Kidney (tissue), 14 donors: Measurements from ENCODE around the gene NCKIPSD. TPM values are rescaled to one million over a fixed set of nuclear protein-coding genes. Genes with fewer than 3 reads are reported as not detected.

Experiments used
- DNase-seq, 5 donors: peaks; one replicate each; pipeline ENCODE4 v3.0.0-alpha.2; 2013 to 2020
- FAIRE-seq: peaks from 2 replicates; lab custom pipeline; 2012; peaks lifted over from hg19 to GRCh38; lab: Jason Lieb, UNC
- H3K27ac ChIP-seq, 2 donors: one replicate each; pipeline ENCODE4 v1.7.0; 2013; ENCODE audit warnings: low read depth in 2 of 2, low read length in 2 of 2, inconsistent platforms in 1 of 2
- H3K27me3 ChIP-seq: one replicate; pipeline ENCODE4 v1.7.1; 2013; ENCODE audit warnings: low read length, inconsistent platforms; ENCODE audit not compliant: control insufficient read depth, insufficient read depth
- H3K36me3 ChIP-seq, 3 donors: one replicate each; pipeline versions ENCODE4 v1.7.0 to v1.7.1; 2013; ENCODE audit warnings: low read length in 3 of 3, control low read depth in 1 of 3, inconsistent platforms in 1 of 3; ENCODE audit not compliant: insufficient read depth in 3 of 3, control insufficient read depth in 2 of 3
- H3K4me1 ChIP-seq, 3 donors: one replicate each; pipeline versions ENCODE4 v1.7.0 to v1.7.1; 2013; ENCODE audit warnings: low read length in 3 of 3, inconsistent platforms in 1 of 3, low read depth in 1 of 3; ENCODE audit not compliant: control insufficient read depth in 2 of 3, insufficient read depth in 2 of 3
- H3K4me3 ChIP-seq, 3 donors: one replicate each; pipeline versions ENCODE4 v1.7.0 to v1.8.1; 2013; ENCODE audit warnings: low read length in 3 of 3, control low read depth in 1 of 3, inconsistent platforms in 1 of 3
- H3K9ac ChIP-seq, 3 donors: one replicate each; pipeline versions ENCODE4 v1.7.0 to v1.7.1; 2013; ENCODE audit warnings: low read length in 3 of 3, control low read depth in 1 of 3, inconsistent platforms in 1 of 3
- H3K9me3 ChIP-seq, 3 donors: one replicate each; pipeline versions ENCODE4 v1.7.0 to v1.7.1; 2013; ENCODE audit warnings: low read length in 3 of 3, control low read depth in 1 of 3, inconsistent platforms in 1 of 3; ENCODE audit not compliant: control insufficient read depth in 2 of 3, insufficient read depth in 1 of 3
- CTCF ChIP-seq: IDR thresholded peaks from 3 replicates; pipeline ENCODE4 v1.5.1; 2012; ENCODE audit warnings: mild to moderate bottlenecking, moderate library complexity, borderline replicate concordance; ENCODE audit not compliant: insufficient read depth; ENCODE audit errors: extremely low read depth
- intact Hi-C: fragments of 100-400 bp; cut with DNase I; formaldehyde crosslinking; loops from one replicate; pipeline ENCODE4 v1.11.1; 2022
- polyA plus RNA-seq: library from polyadenylated mRNA; stranded (reverse); fragments of 350-450 nt; fragmentation: Illumina TruSeq; extraction: RNeasy Lipid Tissue Mini Kit (QIAGEN cat#74804); gene quantifications from one replicate; pipeline ENCODE4 v1.2.3, GENCODE V29; 2014; ENCODE audit warnings: low read depth, low replicate concordance; ENCODE audit not compliant: insufficient read depth
- total RNA-seq: library from RNA; stranded (reverse); fragmentation: NEBNext Ultra II Directional; extraction: Animal tissue kit (Norgen Biotek cat#: 25700); gene quantifications from one replicate; pipeline ENCODE4 v1.2.1, GENCODE V29; 2021
- donor health status: control.
- donor health status: control.
- donor health status: control.
- donor health status: control.
- donor health status: control.
- donor health status: DM: yes; HTN: yes; CAD: no.
- donor health status: Normal renal cell carcinoma (clear cell type).

Gene NCKIPSD
- total and polyA plus RNA-seq, 2 donors from 2014 or later = 24.0 to 31.2 TPM

GRCh38 chr3:48633256-48633655 lies 52.5 kb downstream of the NCKIPSD start:
- TF ChIP-seq CTCF = no peak
- intact Hi-C loops = no loop called here
- FAIRE-seq = no peak
- Histone ChIP-seq H3K4me1 (peaks cover 0 to 21% (median 5%) of the 10 kb centered on the region in 3 donors), H3K27ac (no peak overlapping the region), H3K27me3 (no peaks in the 10 kb centered on the region), H3K4me3 (peak overlapping the region in 1 of 3 donors; percentile 84), H3K36me3 (peaks cover 0 to 38% (median 11%) of the 10 kb centered on the region in 3 donors), H3K9ac (peak overlapping the region in 1 of 3 donors; percentile 12), H3K9me3 (no peaks in the 10 kb centered on the region)
- no peak for DNase-seq

GRCh38 chr3:48631516-48632448 lies 53.9 kb downstream of the NCKIPSD start:
- H3K9ac ChIP-seq = no peak overlapping the region
- no peak overlapping the region for H3K27ac ChIP-seq
- H3K4me3 ChIP-seq = no peak overlapping the region
- no peak for FAIRE-seq
- intact Hi-C loops = no loop called here
- no peaks in the 10 kb centered on the region for H3K27me3 ChIP-seq
- peaks cover 0 to 21% (median 5%) of the 10 kb centered on the region in 3 donors for H3K4me1 ChIP-seq
- no peak for DNase-seq
- peaks cover 0 to 45% (median 16%) of the 10 kb centered on the region in 3 donors for H3K36me3 ChIP-seq
- no peaks in the 10 kb centered on the region for H3K9me3 ChIP-seq
- TF ChIP-seq CTCF = no peak

GRCh38 chr3:48630833-48631232 lies 54.9 kb downstream of the NCKIPSD start:
- intact Hi-C loops = no loop called here
- FAIRE-seq (no peak), DNase-seq (no peak)
- H3K27me3 ChIP-seq = no peaks in the 10 kb centered on the region
- no peak for TF ChIP-seq CTCF
- H3K9ac ChIP-seq = no peak overlapping the region
- no peaks in the 10 kb centered on the region for H3K9me3 ChIP-seq
- H3K36me3 ChIP-seq = peaks cover 0 to 50% (median 16%) of the 10 kb centered on the region in 3 donors
- H3K4me3 ChIP-seq = no peak overlapping the region
- H3K27ac ChIP-seq = no peak overlapping the region
- peaks cover 0 to 15% (median 5%) of the 10 kb centered on the region in 3 donors for H3K4me1 ChIP-seq
